WI38 (cell line): Measurements from ENCODE around the gene HAX1.
"Not testable (repeated sequence)": the region's sequence is repeated elsewhere in the genome, so short reads cannot be mapped to it uniquely, and the experiment has no call there.

Experiments used
- H3K4me3 ChIP-seq: 2 replicates; pipeline ENCODE4 v1.5.1; 2011; ENCODE audit warnings: low read depth, mild to moderate bottlenecking, control low read depth, low read length
- CTCF ChIP-seq: IDR thresholded peaks from 2 replicates; pipeline ENCODE4 v1.5.1; 2012; ENCODE audit warnings: low read depth, mild to moderate bottlenecking, control low read depth, low read length

The HAX1 gene

GRCh38 chr1:154313066-154313356, 40.6 kb downstream of the HAX1 start:
- TF ChIP-seq CTCF: no peak

GRCh38 chr1:154314226-154314625, 41.8 kb downstream of the HAX1 start:
- not testable (repeated sequence) for H3K4me3 ChIP-seq

More at GRCh38 chr1:154313066-154313356, 40.6 kb downstream of the HAX1 start:
- no peak overlapping the region for H3K4me3 ChIP-seq

- no peak for TF ChIP-seq CTCF
- H3K4me3 ChIP-seq: no peak overlapping the region
These were observed 44.3 kb downstream of the HAX1 start for GRCh38 chr1:154316704-154317103.

- TF ChIP-seq CTCF: no peak
- H3K4me3 ChIP-seq: no peak overlapping the region
These were observed 46.0 kb downstream of the HAX1 start for GRCh38 chr1:154318386-154318785.

GRCh38 chr1:154320882-154321608, 48.6 kb downstream of the HAX1 start, which contains the start of gene AQP10:
AQP10 (plus strand) TSS chr1:154321093; CDS start chr1:154321156, 63 bp downstream.
- TF ChIP-seq CTCF: no peak

GRCh38 chr1:154321609-154321934, 49.1 kb downstream of the HAX1 start:
- not testable (repeated sequence) for H3K4me3 ChIP-seq

More at GRCh38 chr1:154320882-154321608, 48.6 kb downstream of the HAX1 start, which contains the start of gene AQP10:
- no peak within 1 kb of the TSS for H3K4me3 ChIP-seq

GRCh38 chr1:154323493-154323892, 51.1 kb downstream of the HAX1 start:
- TF ChIP-seq CTCF: no peak
- no peak overlapping the region for H3K4me3 ChIP-seq

- TF ChIP-seq CTCF: no peak
- H3K4me3 ChIP-seq: no peak overlapping the region
These were observed 51.8 kb downstream of the HAX1 start for GRCh38 chr1:154324241-154324640.
